GM12874 (cell line): ENCODE data around the gene TRMT1.

Experiments
- TF ChIP-seq, protein P1 (sequence below): IDR thresholded peaks from 2 replicates; pipeline ENCODE4 v1.5.1; 2011; ENCODE audit warnings: low read depth, mild to moderate bottlenecking, control low read depth, low read length, moderate library complexity; ENCODE audit not compliant: insufficient read depth

Gene TRMT1

GRCh38 chr19:13118424-13119193 lies 2.1 kb upstream of the TRMT1 start:
- TF ChIP-seq, protein P1, sequence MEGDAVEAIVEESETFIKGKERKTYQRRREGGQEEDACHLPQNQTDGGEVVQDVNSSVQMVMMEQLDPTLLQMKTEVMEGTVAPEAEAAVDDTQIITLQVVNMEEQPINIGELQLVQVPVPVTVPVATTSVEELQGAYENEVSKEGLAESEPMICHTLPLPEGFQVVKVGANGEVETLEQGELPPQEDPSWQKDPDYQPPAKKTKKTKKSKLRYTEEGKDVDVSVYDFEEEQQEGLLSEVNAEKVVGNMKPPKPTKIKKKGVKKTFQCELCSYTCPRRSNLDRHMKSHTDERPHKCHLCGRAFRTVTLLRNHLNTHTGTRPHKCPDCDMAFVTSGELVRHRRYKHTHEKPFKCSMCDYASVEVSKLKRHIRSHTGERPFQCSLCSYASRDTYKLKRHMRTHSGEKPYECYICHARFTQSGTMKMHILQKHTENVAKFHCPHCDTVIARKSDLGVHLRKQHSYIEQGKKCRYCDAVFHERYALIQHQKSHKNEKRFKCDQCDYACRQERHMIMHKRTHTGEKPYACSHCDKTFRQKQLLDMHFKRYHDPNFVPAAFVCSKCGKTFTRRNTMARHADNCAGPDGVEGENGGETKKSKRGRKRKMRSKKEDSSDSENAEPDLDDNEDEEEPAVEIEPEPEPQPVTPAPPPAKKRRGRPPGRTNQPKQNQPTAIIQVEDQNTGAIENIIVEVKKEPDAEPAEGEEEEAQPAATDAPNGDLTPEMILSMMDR = no peak

- TF ChIP-seq, protein P1 = no peak
Measured at GRCh38 chr19:13117772-13118423, 1.4 kb upstream of the TRMT1 start, which contains the start of gene NACC1. TSS of gene NACC1 (plus strand) at chr19:13118264. CDS start at chr19:13135208, 16,944 bp downstream.

GRCh38 chr19:13117176-13117771 lies 734 bp upstream of the TRMT1 start:
- TF ChIP-seq, protein P1 = no peak

DNA sequence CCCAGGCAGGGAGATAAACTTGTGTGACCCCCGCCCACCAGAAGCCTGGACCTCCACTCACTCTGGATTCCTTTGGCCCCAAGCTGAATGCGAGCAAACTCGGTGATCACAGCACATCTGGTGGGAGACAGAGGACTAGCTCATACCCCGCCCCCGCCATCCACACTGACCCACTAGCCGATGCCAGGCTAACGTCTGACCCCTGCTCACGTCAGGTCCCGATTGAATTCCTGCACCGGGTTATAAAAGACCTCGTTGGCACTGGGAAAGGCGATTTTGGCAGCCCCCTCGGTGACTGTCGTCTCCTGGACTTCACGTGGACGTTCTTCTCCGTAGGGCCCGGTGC lies 631 bp downstream of the TRMT1 start:
- TF ChIP-seq, protein P1 = no peak

GRCh38 chr19:13112555-13112954 lies 4.0 kb downstream of the TRMT1 start:
- TF ChIP-seq, protein P1 = no peak

DNA sequence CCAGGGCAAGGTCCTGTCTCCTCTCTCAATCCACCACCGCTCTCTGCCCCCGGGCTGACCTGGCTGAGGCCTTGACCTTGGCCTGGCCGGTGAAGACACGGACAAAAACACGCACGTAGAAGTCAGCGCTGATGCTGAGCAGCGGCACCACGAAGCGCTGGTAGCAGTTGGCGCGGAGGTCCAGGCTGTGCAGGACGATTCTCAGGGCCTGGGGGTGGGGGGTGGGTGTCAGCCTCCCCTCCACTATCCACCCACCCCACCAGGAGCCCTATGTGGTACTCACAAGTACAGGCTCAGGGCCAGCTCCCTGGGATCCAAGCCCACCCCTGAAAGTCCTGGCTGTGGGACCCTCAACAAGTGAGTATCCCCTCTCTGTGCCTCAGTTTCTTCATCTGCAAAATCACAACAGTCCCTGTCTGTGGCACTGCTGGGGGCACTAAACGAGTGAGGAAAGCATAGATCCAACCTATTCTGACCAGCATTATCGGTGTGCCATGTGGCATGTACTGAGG lies 6.4 kb downstream of the TRMT1 start:
- TF ChIP-seq, protein P1 = no peak

DNA sequence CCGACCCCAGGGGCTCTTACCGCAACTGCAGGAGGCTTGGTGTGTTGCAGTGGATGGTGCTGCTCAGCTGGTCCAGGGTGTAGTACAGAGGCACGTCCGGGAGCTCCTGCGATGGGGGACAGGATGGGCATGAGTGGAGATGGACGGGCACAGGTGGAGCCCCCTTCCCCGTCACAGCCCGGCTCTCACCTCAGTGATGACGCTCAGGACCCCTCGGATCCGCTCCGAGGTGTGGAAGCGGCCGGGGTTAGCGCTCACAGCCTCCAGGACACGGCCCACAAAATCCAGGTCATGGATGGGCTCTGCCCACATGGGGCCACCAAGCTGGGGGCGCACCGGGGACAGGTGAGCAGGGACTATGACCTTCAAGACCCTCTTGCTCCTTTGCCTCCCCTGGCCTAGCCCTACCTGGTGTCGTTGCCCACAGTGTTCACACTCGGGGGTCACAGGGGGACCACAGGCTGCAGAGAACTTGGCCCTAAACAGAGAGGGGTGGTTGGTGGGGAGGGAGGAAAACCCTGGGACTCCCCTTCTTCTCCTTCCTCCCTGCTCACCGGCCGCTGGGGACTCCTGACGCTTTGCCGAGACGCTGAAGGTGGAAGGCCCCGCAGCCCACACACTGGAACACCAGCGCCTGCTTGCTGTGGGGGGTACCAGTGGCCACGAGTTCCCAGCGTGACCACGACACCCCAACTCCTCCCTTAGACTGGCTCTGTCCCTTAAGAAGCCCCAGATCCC lies 7.0 kb downstream of the TRMT1 start:
- TF ChIP-seq, protein P1 = no peak
